Measurements from ENCODE around the gene AUTS2.

Gene AUTS2

GRCh38 chr7:70599446-70600190 lies 1001.3 kb downstream of the AUTS2 start:
- no peak overlapping the region for H3K4me3 ChIP-seq (ENCODE audit: low read depth, low read length)
- no peak for DNase-seq (ENCODE audit: low read depth)
- TF ChIP-seq CTCF (IDR thresholded peaks at IDR 0.05; ENCODE audit: control insufficient read depth, extremely low read depth, insufficient read depth) = no peak

- no peak overlapping the region for H3K4me3 ChIP-seq (ENCODE audit: low read depth, low read length)
- no peak for DNase-seq (ENCODE audit: low read depth)
- no peak for TF ChIP-seq CTCF (IDR thresholded peaks at IDR 0.05; ENCODE audit: control insufficient read depth, extremely low read depth, insufficient read depth)
Measured at GRCh38 chr7:70600993-70601392, 1002.7 kb downstream of the AUTS2 start.

GRCh38 chr7:70602117-70602516 lies 1003.8 kb downstream of the AUTS2 start:
- TF ChIP-seq CTCF (IDR thresholded peaks at IDR 0.05; ENCODE audit: control insufficient read depth, extremely low read depth, insufficient read depth) = no peak
- no peak overlapping the region for H3K4me3 ChIP-seq (ENCODE audit: low read depth, low read length)
- DNase-seq (ENCODE audit: low read depth) = no peak

DNA sequence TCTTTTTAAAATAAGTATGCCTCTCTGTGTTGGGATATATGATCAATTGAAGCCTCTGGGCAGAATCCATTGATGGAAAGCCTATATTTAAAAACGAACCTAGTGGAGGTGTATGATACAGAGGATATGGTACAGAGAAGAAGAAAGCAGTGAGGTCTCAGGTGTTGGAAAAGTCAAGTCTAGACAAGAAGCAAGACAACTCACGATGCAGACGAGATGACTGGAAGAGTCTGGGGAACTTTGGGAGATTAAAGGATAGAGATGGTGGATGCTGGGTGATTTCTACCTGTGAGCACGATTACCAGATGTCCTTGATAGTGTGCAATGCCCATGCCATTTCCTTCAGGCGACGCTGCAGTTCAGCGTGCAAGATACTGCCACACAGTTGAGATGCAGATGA lies 1009.0 kb downstream of the AUTS2 start:
- H3K4me3 ChIP-seq (ENCODE audit: low read depth, low read length) = no peak overlapping the region

DNA sequence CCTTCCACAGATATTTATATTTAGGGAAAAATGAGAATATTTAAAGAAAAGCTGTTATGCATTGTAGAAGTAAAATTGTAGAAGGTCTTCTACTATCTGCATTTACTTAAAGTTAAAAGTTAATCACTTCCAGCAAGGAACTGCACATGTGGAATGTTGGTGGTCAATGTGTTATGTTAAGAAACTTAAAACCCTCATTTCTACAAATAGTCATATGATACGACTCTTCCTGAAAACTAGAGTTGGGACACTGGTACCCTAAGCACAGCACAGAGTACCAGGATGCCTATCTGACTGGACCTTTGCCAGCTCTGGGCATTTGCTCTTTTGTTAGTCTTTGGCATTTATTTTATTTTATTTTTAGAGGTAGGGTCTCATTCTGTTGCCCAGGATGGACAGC lies 1009.5 kb downstream of the AUTS2 start:
- no peak for DNase-seq (ENCODE audit: low read depth)
- no peak overlapping the region for H3K4me3 ChIP-seq (ENCODE audit: low read depth, low read length)
- TF ChIP-seq CTCF (IDR thresholded peaks at IDR 0.05; ENCODE audit: control insufficient read depth, extremely low read depth, insufficient read depth) = no peak

More for the DNA sequence above, 1009.0 kb downstream of the AUTS2 start:
- no peak for DNase-seq (ENCODE audit: low read depth)
- TF ChIP-seq CTCF (IDR thresholded peaks at IDR 0.05; ENCODE audit: control insufficient read depth, extremely low read depth, insufficient read depth) = no peak

- no peak for TF ChIP-seq CTCF (IDR thresholded peaks at IDR 0.05; ENCODE audit: control insufficient read depth, extremely low read depth, insufficient read depth)
- DNase-seq (ENCODE audit: low read depth) = no peak
- no peak overlapping the region for H3K4me3 ChIP-seq (ENCODE audit: low read depth, low read length)
Measured at GRCh38 chr7:70608229-70608628, 1010.0 kb downstream of the AUTS2 start.

DNA sequence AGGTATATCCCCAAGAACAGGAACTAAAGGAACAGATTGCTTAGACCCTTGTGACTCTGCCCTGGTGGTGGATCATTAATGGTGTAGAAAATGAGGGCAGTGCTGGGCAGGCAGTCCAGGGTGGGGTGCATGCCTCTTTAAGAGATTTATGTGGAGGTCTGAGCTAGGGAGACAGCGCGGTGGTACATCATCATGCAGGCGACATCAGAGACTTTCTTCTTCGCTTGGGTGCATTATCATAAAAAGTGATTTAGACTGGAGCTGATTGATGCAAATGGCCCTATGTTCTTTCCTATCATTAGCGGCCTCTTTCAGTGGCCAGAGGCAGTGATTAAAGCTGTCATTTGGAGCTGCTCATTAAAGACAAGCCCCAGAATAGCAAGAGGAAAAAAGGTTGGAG lies 1014.5 kb downstream of the AUTS2 start:
- no peak for TF ChIP-seq CTCF (IDR thresholded peaks at IDR 0.05; ENCODE audit: control insufficient read depth, extremely low read depth, insufficient read depth)
- DNase-seq (ENCODE audit: low read depth) = no peak

More for the DNA sequence above, 1014.5 kb downstream of the AUTS2 start:
- H3K4me3 ChIP-seq (ENCODE audit: low read depth, low read length) = no peak overlapping the region

Data from LNCaP clone FGC (cell line).